Activated T-cell treated with anti-CD3 and anti-CD28 coated beads for 24 hours (primary cell): ENCODE data around the gene FBXL7.

ENCODE experiments used
- DNase-seq: peaks from one replicate; pipeline ENCODE4 v3.0.0-alpha.2; 2020; ENCODE audit warnings: low read depth

Gene FBXL7

GRCh38 chr5:15674716-15675115 is 174.7 kb downstream of the FBXL7 start:
- DNase-seq = no peak

GRCh38 chr5:15676591-15676990 is 176.6 kb downstream of the FBXL7 start:
- no peak for DNase-seq

GRCh38 chr5:15679161-15679560 is 179.2 kb downstream of the FBXL7 start:
- no peak for DNase-seq

- DNase-seq = no peak
Measured at GRCh38 chr5:15680455-15680854, 180.5 kb downstream of the FBXL7 start.

GRCh38 chr5:15682122-15682521 is 182.1 kb downstream of the FBXL7 start:
- no peak for DNase-seq

GRCh38 chr5:15682566-15682965 is 182.6 kb downstream of the FBXL7 start:
- DNase-seq = no peak

- no peak for DNase-seq
Measured at GRCh38 chr5:15683332-15683731, 183.4 kb downstream of the FBXL7 start.

- no peak for DNase-seq
Measured at GRCh38 chr5:15687401-15687800, 187.4 kb downstream of the FBXL7 start.

GRCh38 chr5:15689836-15690235 is 189.9 kb downstream of the FBXL7 start:
- no peak for DNase-seq

- no peak for DNase-seq
Measured at GRCh38 chr5:15690611-15691010, 190.6 kb downstream of the FBXL7 start.

- no peak for DNase-seq
Measured at GRCh38 chr5:15691521-15691920, 191.5 kb downstream of the FBXL7 start.

GRCh38 chr5:15692706-15693381 is 192.9 kb downstream of the FBXL7 start:
- no peak for DNase-seq

- DNase-seq = no peak
Measured at GRCh38 chr5:15693382-15693728, 193.4 kb downstream of the FBXL7 start.

GRCh38 chr5:15693933-15694332 is 194.0 kb downstream of the FBXL7 start:
- DNase-seq = no peak

- no peak for DNase-seq
Measured at GRCh38 chr5:15694696-15695214, 194.8 kb downstream of the FBXL7 start.

GRCh38 chr5:15695215-15695731 is 195.3 kb downstream of the FBXL7 start:
- DNase-seq = no peak

GRCh38 chr5:15700373-15700772 is 200.4 kb downstream of the FBXL7 start:
- DNase-seq = no peak

GRCh38 chr5:15702102-15702501 is 202.1 kb downstream of the FBXL7 start:
- no peak for DNase-seq

GRCh38 chr5:15703901-15704300 is 203.9 kb downstream of the FBXL7 start:
- DNase-seq = no peak

GRCh38 chr5:15704397-15704947 is 204.5 kb downstream of the FBXL7 start:
- no peak for DNase-seq

- no peak for DNase-seq
Measured at GRCh38 chr5:15707631-15708030, 207.7 kb downstream of the FBXL7 start.

GRCh38 chr5:15711892-15712291 is 211.9 kb downstream of the FBXL7 start:
- no peak for DNase-seq

GRCh38 chr5:15715535-15715934 is 215.6 kb downstream of the FBXL7 start:
- DNase-seq = no peak

- no peak for DNase-seq
Measured at GRCh38 chr5:15715967-15716366, 216.0 kb downstream of the FBXL7 start.
